Renal cortical epithelial cell (primary cell): ENCODE measurements around the gene CLCN7. TPM values are rescaled to one million over a fixed set of nuclear protein-coding genes. Genes with fewer than 3 reads are reported as not detected.

Experiments used
- DNase-seq: peaks from one replicate; pipeline ENCODE4 v3.0.0-alpha.2; 2011; ENCODE audit warnings: low read depth
- total RNA-seq: library from RNA; depleted of rRNA; stranded (reverse); fragments of >200 nt; gene quantifications from 2 replicates; pipeline ENCODE4 v1.2.3, GENCODE V29; 2014

CLCN7 gene
- total RNA-seq, 1 donor from 2014 or later = 79.8 TPM

- DNase-seq = no peak
Observed at GRCh38 chr16:1502092-1503004, 27.5 kb upstream of the CLCN7 start.

DNA sequence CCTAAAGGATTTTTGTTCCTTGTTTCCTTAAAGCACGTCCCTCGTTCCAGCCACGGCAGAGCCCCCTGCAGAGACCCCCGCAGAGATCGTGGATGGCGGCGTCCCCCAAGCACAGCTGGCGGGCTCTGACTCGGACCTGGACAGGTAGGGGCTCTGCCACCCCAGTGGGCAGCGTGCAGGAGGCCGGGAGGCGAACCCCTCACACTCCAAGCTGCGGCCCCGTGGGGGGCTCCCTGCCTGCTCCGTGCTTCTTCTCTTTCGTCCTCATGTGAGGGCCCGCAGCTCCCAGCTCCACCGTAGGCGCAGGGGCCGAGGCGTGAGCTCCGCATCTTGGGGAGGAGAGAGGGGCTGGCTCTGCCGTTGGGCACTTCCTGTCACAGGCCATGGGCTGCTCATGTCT lies 26.8 kb upstream of the CLCN7 start:
- no peak for DNase-seq

DNA sequence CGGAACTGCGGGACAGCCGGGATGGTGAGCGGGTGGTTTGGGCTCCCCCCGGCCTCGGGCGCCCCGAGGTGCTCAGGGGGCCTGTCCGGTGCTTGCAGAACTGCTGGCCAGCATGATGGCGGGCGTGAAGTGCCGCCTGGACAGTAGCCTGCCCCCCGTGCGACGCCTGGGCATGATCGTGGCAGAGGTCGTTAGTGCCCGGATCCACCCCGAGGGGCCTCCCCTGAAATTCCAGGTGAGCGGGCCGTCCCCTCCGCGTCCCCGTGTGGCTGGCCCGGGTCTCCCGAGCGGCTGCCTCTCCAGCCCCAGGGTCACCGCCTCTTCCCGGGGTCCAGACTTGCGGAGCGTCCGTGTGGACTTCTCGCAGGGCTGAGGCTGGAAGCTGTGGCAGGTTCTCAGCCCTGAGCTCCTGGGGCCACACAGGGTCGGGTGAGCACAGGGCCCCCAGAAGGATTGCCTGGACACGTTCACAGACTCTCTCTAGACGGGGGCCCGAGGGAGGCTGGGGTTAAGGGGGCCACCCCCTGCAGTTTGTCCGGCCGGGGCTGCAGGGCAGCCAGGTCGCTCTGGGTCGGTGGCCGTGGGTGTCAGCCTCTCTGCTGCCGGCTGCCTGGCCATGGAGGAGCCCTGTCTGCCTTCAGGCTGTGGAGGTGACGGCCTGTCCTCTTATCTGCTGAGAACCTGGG lies 25.8 kb upstream of the CLCN7 start:
- no peak for DNase-seq

DNA sequence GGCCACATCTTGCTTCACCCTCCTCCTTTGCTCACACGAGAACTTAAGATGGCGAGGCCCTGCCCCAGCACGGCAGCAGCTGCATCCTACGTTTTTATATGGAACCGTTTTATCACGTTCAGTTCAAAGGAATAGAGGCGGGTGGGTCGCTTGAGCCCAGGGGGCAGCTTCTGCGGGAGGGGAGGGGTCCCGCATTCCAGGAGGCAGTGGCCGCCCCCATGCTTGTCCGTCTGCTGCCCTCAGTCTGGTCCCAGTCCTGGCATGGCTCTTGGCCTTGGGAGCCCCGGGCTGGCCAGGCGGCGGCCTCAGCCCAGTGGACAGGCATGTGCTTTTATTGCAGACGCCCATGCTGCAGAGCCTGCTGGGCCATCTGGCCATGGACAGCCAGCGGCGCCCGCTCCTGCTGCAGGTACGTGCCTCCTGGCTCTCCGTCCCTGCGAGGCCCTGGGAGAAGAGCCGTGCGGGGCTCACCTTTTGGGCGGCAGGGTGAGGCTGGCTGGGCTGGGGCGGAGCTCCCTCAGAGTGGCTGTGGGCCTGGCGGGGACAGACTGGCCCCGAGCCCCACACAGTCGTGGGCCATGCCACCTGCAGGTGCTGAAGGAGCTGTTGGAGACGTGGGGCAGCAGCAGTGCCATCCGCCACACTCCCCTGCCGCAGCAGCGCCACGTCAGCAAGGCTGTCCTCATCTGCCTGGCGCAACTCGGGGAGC lies 25.1 kb upstream of the CLCN7 start:
- no peak for DNase-seq

DNA sequence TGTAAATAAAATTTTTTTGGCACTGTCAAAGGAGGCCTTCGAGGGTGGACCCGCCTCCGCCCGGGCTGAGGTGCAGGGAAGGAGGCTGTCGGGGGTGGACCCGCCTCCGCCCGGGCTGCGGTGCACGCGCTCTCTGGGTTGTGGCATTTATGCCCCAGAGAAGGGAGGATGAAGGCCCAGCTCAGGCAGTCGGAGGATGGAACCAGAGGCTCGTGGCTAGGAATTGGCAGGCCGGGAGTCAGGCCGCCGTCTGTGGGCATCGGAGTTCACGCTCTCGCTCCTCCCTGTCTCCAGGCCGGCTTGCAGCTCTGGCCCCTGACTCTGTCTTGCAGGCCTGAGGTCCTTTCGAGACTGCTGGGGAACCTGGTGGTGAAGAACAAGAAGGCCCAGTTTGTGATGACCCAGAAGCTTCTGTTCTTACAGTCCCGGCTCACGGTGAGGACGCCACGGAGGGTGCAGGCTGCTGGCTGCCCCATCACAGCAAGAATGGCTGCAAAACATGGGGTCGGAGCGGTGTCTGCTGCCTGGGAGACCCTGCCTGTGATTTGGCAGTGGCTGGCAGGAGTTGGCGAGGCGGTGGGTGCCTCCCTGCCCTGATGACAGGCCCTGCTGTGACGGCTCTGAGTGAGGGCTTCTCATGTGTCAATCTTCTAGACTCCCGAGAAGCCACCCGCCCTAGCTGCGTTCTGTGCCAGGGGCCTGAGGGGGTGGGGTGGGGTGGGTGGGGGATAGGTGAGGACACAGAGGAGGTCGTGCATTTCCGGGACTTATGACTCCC lies 24.3 kb upstream of the CLCN7 start:
- DNase-seq = no peak

DNA sequence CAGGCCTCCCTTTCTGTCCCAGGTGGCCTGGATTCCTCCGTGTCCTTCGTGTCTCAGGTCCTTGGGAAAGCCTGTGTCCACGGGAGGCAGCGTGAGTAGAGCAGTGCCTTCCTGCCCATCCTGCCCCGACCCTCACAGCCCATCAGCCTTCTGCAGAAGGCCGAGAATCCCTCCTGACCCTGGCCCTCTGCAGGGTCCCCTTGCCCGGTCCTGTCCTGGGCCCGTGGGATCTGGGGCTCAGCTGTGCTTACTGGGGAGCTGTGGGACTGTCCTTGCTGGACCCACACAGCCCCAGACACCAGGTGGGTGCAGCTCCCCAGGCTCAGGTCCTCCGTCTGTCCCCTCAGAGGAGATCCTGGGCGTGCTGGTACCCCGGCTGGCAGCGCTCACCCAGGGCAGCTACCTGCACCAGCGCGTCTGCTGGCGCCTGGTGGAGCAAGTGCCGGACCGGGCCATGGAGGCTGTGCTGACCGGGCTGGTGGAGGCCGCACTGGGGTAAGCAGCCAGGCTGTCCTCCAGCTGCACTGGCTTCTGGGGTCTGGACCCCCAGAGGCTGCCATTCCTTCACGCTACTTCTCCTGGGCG lies 22.3 kb upstream of the CLCN7 start:
- DNase-seq = no peak

- DNase-seq = no peak
Observed at GRCh38 chr16:1496464-1496863, 21.6 kb upstream of the CLCN7 start.

GRCh38 chr16:1495889-1496262 lies 21.0 kb upstream of the CLCN7 start:
- no peak for DNase-seq

GRCh38 chr16:1495211-1495888 lies 20.5 kb upstream of the CLCN7 start:
- DNase-seq = no peak

DNA sequence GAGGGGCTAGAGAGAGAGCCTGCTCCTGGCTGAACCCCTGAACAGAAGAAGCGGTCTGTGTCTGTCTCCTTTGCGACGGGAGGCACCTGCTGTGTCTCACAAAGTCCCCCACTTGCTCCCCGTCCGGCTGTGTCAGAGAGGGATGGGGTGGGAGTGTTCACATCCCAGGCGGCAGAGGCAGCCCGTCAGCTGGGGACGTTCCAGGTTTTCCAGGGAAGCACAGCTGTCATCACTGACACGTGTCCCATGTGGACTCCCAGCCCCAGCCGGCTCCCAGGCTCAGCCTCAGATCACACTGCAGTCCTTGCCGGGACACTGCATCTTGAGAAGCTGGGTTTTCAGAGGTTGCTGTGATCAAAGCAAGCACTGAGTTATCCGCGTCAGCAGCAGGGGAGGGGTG lies 19.9 kb upstream of the CLCN7 start:
- DNase-seq = no peak

DNA sequence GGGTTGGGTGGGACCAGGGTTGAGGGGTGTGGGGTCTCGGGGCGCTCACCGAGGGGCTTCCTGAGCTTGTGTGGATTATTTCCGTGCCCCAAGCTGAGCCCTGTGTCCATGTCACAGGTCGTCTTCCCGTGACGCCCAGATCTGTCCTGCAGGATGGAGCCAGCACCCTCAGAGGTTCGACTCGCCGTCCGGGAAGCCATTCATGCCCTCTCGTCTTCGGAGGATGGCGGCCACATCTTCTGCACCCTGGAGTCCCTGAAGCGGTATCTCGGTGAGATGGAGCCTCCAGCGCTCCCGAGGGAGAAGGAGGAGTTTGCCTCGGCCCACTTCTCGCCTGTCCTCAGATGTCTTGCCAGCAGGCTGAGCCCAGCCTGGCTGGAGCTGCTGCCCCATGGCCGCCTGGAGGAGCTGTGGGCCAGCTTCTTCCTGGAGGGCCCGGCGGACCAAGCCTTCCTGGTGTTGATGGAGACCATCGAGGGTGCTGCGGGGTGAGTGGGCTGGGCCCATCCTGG lies 19.4 kb upstream of the CLCN7 start:
- peak; percentile 8 for DNase-seq

DNA sequence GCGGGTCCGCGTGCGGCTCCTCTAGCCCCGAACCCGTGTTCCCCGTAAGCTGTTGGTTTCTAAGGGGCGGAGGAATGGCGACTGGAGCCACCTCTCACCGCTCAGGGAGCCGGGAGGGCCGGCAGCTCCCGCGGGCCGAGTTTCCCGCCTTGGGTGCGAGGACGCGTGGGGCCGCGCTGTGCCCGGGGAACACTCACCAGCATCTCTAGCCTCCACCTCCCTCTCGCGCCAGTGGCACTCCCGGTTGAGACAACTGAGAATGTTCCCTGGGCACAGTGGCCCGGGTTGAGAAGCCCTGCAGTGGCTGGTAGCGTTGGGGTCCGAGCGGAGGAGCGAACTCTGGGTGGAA lies 18.9 kb upstream of the CLCN7 start:
- no peak for DNase-seq

- peak; percentile 53 for DNase-seq
Observed at GRCh38 chr16:1492923-1493745, 18.3 kb upstream of the CLCN7 start, which contains the start of gene TELO2. Gene TELO2, plus strand, starts transcription at chr16:1493360. Its CDS starts 922 bp downstream, at chr16:1494282.

- DNase-seq = no peak
Observed at GRCh38 chr16:1492082-1492922, 17.5 kb upstream of the CLCN7 start.

- no peak for DNase-seq
Observed at GRCh38 chr16:1491327-1491726, 16.5 kb upstream of the CLCN7 start.

GRCh38 chr16:1489077-1489476 lies 14.2 kb upstream of the CLCN7 start:
- DNase-seq = no peak

DNA sequence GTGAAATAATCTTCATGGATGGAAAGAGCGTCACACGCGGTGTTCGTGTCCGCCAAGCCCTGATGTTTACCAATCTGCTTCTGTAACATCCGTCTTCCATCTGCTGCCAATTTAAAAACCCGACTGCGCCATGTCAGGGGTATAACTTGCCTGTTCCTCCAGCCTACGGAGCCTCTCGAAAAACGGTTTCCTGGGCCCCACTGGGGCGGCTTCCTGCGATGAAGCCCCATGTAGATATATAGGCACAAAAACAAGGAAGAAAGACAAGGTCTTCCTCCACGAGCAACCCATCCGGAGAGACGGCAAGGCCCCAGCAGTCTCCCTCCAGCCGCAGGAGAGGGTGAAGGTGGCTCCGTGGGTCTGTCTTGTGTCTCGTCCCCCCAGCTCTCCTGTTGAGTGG lies 13.8 kb upstream of the CLCN7 start, which contains the start of gene PTX4:
PTX4 (minus strand) TSS at position 326 of the 400 bp plus-strand sequence; CDS start at position 291, 35 bp downstream.
- DNase-seq = no peak

DNA sequence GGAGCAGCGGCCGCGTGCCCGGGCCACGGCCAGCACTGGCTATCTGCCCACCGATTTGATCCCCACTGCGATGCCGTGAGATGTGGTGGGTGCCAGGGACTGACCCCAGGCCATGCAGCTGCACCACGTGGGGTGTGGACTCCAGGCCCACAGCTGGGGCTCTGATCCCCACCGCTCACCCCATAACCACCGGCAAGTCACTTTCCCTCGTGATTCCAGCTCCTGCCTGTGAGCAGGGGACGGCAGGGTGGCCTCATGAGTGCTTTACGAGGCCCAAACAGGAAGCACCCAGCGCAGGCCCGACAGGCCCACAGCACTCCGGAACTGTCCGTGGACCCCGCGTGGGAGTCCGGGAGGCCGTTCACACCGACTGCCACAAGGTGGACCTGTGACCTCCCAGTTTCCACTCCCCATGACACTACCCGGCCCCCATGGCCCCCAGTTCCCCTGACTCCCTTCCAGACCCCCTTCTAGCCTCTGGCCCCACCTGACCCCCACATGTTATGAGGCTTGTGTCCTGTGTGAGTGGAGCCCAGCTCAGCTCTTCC lies 13.3 kb upstream of the CLCN7 start:
- no peak for DNase-seq
